ENCODE results near the gene RAB30.

DNA sequence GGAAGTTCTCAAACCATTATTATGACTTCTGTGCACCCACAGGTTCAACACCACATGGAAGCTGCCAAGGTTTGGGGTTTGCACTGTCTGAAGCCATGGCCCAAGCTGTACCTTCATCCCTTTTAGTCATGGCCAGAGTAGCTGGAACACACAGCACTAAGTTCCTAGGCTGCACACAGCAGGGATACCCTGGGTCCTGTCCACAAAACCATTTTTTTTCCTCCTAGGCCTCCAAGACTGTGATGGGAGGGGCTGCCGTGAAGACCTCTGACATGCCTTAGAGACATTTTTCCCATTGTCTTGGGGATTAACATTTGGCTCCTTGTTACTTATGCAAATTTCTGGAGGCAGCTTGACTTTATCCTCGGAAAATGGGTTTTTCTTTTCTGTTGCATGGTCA is 127.5 kb downstream of the RAB30 start:
- TF ChIP-seq CTCF (conservative IDR thresholded peaks at IDR 0.05; ENCODE audit: low read depth, low read length) (no peak), EZH2 (IDR thresholded peaks at IDR 0.05; ENCODE audit: borderline replicate concordance, low read depth, low read length, poor library complexity, severe bottlenecking) (no peak)

Data from A673 (cell line).